NCI-H69 (cell line): ENCODE measurements around the gene PSIP1.
A peak's percentile ranks its signal among the peaks of the same experiment; 100 is the strongest.
"Not testable (repeated sequence)": the region's sequence is repeated elsewhere in the genome, so short reads cannot be mapped to it uniquely, and the experiment has no call there.

Experiments
- DNase-seq: peaks from one replicate; lab custom pipeline; 2025; lab: John Stamatoyannopoulos, UW

Gene PSIP1

DNA sequence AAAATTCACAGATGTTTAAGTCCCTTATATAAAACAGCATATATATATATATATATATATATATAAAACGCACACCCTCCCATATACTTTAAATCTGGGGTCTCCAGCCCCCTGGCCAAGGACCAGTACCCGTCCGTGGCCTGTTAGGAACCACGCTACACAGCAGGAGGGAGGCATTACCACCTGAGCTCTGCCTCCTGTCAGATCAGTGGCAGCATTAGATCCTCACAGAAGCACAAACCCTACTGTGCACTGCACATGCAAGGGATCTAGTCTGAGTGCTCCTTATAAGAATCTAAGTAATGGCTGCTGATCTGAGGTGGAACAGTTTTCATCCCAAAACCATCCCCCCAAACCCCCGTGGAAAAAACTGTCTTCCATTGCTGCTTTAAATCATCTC, 9.0 kb downstream of the PSIP1 start:
- peak; percentile 44 for DNase-seq

DNA sequence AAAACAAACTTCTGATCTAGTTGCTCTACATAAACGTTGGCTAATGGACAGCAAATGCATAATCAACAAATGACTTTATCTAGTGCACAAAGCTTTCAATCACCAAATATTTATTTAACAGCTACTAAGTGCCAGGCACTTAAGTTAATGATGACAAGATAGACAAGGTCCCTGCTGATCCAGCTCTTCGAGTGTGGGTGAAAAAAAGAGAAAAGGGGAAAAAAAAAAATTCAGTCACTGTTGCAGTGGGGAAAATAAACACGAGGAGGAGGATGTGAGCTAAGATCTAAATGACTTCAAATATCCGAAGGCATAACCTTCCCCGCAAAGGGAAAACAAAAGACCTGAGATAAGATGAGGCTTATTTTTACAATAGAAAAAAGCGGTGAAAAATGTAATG, 9.6 kb downstream of the PSIP1 start:
- peak; percentile 88 for DNase-seq

DNA sequence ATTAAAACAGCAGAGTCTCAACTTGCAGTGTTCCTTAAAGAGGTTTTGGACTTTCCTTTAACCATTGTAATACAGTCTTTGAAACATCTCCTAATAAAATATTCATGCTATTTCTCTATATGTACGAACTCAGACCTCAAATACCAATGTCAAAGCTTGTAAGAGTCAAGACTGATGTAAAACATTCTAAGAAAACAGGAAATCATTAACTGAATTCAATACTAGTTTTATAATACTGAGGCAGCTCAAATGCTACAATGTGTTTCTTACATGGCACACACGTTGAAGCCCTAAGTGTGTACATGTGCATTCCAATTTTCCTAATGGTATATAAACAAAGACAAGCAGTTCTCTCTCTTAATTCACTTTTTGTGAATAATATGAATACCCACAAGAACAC, 11.6 kb downstream of the PSIP1 start:
- no peak for DNase-seq

DNA sequence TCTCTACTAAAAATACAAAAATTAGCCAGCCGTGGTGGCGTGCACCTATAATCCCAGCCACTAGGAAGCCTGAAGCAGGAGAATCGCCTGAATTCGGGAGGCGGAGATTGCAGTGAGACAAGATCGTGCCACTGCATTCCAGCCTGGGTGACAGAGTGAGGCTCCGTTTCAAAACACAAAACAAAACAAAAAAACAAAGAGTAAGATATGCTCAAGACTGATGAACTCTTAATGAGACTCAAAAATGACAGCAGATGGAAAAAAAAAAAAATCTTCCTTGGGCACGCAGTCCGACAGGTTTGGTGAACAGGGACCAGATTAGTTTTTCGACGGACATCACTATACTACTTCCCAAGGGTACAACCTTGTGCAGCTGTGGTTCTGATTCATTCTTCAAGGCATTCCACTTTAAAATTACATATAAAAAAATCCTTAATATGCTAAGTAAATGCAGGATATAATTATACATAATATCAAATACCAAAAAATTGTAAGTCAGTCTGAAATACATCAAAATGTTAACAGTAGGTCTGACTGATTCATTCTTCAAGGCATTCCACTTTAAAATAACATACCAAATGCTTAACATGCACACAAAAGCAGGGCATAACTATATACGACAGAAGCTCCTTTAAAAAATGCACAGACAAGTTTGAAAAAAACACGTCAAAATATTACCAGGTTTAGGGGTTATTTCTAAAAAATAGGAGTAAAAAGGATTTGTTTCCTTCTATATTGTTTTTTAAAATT, 12.3 kb downstream of the PSIP1 start:
- no peak for DNase-seq

DNA sequence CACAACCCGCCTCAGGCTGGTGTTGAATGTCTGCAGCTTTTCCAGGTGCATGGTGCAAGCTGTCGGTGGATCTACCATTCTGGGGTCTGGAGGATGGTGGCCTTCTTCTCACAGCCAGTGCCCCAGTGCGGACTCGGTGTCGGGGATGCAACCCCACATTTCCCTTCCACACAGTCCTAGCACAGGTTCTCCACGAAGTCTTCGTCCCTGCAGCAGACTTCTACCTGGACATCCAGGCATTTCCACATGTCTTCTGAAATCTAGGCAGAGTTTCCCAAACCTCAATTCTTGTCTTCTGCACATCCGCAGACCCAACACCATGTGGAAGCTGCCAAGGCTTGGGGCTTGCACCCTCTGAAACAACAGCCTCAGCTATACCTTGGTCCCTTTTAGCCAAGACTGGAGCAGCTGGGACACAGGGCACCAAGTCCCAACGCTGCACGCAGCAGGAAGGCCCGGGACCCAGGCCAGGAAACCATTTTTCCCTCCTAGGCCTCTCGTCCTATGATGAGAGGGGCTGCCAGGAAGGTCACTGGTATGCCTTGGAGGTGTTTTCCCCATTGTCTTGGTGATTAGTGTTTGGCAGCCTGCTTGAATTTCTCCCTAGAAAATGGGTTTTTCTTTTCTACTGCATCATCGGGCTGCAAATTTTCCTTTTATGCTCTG, 18.2 kb downstream of the PSIP1 start:
- no peak for DNase-seq

DNA sequence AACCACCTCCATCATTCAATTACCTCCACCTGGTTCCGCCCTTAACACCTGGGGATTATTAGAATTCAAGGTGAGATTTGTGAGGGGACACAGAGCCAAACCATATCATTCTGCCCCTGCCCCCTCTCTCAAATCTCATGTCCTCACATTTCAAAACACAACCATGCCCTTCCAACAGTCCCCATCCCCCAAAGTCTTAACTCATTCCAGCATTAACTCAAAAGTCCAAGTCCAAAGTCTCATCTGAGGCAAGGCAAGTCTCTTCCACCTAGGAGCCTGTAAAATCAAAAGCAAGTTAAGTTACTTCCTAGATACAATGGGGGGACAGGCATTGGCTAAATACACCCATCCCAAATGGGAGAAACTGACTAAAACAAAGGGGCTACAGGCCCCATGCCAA, 18.8 kb downstream of the PSIP1 start:
- no peak for DNase-seq

DNA sequence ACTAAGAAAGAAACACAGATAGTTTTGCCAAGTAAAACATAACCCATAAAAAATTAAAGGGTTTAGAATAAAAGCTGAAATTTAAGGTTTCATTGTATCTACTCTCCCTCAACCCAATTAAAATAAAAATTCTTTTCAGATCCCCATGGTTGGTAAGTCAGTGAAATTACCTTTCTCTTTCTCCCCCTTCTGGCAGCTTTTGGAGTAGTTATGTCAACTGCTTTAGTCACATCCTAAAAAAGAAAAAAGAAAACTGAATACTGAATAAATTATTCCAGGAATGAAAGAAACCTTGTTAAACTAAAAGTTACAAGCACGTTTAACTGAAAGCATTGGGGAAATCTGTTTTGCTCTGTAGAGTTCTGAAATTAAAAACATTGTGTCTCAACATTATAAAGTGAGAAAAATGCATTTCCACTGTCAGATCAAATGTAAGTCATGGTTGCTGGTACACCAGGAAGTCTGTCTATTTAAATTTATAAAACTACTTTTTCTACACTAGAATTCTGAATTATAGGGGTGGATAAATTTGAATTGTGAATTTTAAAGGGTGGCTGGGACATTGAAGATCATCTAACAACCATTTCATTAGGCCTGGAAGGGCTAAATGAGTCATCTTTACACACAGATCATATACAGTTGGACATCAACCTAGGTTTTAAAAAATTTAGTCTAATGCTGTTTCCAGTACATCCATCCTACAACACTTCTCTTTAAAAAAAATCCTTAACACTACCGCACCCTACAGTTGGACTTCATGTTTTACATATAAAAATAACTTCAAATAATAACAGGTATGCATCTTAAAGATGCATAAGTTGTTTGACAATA, 24.7 kb downstream of the PSIP1 start:
- peak; percentile 61 for DNase-seq

DNA sequence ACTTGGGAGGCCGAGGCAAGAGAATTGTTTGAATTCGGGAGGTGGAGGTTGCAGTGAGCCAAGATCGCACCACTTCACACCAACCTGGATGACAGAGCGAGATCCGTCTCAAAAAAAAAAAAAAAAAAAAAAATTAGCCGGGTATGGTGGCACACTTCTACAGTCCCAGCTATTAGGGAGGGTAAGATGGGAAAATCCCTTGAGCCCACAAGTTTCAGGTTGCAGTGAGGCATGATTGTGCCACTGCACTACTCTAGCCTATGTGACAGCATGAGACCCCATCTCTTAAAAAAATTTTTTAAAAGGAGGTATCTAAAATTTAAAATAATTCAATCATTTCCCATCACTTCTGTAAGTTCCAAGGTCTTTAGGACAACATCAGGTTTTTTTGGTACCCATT, 26.0 kb downstream of the PSIP1 start:
- DNase-seq: no peak

DNA sequence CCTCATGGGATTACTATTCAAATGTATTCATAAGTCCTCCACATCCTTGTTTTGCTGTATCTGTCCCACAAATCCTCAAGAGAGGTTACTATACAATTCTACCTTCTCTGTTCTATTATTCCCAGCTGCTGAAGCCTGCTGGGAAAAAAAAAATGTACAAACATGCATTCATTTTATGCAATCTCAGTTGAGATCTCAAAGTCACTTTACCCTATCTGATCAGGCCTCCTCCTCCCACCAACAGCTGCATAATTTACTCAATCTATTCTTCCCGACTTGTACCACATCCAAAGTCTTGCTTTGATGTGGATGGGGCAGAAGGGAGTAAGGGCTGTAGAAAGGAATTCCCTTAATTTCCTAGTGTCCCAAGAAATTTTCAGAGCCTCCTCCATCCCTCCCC, 28.6 kb downstream of the PSIP1 start:
- no peak for DNase-seq

DNA sequence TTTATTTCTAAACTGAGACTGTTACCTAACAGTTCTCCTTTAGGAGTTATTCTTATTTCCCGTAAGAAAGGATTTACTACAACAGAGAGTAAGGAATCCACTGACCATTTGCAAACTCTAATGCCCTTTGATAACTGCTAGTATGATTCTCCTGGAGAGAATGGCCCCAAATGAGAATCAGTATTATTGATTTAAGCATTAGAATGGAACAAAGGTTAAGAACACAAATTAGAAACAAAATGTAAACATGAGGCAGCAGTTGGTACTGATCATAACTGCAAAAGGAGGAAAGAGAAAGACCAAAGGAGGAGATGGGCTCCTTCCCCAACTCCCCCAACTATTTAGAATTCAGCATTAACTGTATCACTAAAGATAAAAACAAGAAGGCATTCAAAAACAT, 30.7 kb downstream of the PSIP1 start:
- peak; percentile 29 for DNase-seq

DNA sequence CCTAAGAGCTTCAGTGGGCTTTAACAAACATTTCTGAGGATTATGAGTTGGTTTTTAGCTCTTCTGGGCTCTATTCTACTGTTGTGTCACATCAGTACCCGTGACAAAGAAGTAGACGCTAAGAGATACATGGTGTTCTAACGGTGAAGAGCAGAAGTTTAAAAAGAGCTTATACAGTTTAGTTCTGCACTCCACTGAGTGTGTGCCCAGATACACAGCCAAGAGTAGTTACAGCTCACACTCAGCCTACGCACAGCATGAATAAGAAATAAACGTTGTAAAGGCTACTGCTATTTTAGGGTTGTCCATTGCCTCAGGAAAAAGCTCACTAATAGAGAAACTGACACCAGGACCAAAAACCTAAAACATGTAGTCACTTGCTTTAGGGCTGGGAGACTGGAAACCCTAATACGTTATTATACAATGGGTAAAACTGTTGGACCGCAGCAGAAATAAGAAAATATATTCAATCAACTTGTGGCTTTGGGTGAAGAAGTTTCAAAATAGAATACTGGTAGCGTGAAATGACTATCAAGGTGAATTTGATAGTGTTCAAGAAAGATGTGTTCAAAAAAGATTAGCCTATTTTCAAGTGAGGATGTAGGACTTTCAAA, 34.7 kb downstream of the PSIP1 start:
- no peak for DNase-seq

DNA sequence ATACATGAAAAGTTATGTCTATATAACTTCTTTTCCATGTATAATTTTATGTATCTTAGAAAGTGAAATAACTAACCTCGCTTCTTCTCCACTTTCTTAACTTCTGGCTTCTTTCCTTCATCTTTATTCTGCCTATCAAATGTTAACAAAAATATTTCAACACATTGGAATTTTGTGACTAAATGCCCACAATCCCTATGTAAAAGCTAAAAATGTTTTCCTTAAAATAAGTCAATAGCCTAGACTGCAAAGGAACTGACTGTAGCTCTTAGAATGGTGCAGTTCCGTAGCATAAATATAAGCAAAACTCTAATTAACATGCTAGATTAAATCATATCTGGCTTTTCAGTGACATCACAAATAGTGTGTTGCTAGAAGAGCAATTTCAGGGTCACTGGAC, 40.9 kb downstream of the PSIP1 start:
- DNase-seq: peak; percentile 77

DNA sequence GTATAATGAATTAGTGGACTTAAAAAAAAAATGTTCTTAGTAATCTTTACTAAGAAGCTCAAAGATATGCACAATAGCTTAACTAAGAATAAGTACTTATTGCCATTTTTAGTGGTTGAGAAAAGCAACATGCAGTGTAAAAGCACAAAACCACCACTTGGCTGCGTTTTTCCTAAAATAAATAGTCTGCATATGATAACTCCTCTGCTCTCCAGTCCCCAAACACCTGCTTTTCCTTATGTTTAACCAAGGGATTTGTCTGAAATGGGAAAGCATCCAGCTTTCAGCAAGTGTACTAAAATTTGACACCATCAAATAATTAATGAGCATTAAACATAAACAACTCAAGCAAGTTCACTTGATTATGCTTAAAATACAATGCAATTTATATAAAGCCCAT, 41.4 kb downstream of the PSIP1 start:
- peak; percentile 94 for DNase-seq

DNA sequence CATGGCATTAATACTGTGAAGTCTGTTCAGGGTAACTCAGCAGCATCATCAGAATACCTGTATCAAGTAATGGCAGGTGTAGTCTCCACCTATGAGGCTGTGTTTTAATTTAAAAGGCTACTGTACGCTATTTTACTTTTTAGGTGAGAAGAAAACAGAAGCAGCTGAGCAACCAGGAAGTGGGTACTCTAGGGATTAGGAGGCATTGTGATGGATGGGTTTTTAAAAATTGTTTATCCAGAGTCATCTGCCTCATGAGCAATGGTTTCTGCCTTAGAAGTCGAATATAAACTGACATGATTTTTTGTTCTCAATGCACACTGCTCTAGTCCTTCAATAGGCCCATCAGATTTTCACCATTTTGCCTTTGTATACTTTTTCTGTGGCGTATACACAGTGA, 42.6 kb downstream of the PSIP1 start:
- DNase-seq: peak; percentile 85

DNA sequence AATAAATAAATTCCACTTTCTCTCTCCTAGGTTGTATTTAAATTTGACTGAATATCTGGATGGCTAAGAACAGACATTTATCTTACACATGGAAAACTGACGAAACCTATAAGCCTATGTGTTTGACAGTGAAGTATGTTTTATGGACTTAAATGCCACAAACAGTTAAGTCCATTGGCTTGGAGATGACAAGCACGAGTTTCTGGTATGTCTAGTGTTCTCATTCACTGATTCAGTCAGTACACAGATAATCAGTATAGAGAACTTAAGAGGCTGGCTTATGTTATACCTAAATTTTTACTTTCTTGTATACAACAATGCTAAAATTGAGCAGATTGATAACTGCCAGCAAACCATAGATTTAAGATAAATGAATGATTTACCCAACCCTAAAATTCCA, 49.2 kb downstream of the PSIP1 start:
- no peak for DNase-seq

DNA sequence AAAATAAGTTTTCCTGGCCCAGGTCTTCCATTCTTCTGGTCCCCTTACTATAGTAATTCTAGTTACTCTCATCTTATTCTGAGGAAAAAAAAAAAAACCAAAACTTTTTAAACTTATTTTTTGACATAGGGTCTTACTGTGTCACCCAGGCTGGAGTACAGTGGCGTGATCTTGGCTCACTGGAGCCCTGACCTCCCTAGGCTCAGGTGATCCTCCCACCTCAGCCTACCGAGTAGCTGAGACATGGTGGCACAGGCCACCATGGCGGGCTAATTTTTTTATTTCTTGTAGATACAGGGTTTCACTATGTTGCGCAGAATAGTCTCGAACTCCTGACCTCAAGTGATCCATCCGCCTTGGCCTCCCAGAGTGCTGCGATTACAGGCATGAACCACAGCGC, 49.7 kb downstream of the PSIP1 start:
- DNase-seq: no peak

DNA sequence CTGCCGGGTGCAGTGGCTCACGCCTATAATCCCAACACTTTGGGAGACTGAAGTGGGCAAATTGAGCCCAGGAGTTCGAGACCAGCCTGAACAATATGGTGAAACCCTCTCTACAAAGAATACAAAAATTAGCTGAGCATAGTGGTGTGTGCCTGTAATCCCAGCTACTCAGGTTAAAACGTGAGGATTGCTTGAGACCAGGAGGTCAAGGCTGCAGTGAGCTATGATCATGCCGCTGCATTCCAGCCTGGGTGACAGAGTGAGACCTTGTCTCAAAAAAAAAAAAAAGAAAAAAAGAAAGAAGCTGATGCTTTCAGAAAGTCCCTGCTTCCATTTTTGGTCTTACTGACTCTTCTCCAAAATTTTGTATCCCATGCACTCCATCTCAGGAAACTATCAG, 56.8 kb downstream of the PSIP1 start:
- no peak for DNase-seq

DNA sequence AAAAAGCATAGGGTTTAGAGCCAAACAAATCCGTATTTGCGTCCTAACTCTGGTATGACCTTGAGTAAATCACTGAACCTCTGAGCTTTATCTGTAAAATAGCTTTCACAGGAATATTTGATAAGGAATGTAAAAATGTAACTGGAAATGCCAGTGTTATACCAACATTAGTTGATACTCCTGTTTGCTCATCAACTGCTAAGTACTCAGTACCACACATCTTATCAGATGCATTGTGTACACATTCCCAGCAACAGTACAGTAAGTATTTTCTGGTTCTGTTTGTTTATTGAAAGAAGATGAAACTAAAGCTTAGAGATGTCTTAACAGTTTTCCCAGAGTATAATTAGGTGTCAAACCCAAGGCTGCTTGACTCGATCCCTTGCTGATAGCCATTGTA, 66.6 kb downstream of the PSIP1 start:
- DNase-seq: no peak

DNA sequence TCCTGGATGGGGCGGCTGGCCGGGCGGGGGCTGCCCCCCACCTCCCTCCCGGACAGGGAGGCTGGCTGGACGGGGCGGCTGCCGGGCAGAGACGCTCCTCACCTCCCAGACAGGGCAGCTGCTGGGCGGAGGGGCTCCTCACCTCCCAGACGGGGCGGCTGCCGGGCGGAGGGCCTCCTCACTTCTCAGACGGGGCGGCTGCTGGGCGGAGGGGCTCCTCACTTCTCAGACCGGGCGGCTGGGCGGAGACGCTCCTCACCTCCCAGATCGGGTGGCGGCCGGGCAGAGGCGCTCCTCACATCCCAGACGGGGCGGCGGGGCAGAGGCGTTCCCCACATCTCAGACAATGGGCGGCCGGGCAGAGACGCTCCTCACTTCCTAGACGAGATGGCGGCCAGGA, 68.5 kb downstream of the PSIP1 start:
- not testable (repeated sequence) for DNase-seq

DNA sequence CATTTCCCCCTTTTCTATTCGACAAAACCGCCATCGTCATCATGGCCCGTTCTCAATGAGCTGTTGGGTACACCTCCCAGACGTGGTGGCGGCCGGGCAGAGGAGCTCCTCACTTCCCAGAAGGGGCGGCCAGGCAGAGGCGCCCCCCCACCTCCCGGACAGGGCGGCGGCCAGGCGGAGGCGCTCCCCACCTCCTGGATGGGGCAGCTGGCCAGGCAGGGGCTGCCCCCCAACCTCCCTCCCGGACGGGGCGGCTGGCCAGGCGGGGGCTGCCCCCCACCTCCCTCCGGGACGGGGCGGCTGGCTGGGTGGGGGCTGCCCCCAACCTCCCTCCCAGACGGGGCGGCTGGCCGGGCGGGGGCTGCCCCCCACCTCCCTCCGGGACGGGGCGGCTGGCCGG, 68.9 kb downstream of the PSIP1 start:
- not testable (repeated sequence) for DNase-seq

DNA sequence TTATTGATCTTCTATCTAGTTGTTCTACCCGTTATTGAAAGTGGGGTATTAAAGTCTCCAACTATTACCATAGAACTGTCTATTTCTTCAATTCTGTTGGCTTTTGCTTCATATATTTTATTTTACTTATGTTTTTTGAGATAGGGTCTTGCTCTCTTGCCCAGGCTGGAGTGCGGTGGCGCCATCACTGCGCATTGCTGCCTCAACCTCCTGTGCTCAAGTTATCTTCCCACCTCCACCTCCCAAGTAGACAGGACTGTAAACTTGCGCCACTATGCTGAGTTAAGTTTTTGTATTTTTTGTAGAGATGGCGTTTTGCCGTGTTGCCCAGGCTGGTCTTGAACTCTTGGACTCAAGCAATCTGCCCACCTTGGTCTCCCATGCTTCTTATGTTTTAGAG, 71.9 kb downstream of the PSIP1 start:
- no peak for DNase-seq

DNA sequence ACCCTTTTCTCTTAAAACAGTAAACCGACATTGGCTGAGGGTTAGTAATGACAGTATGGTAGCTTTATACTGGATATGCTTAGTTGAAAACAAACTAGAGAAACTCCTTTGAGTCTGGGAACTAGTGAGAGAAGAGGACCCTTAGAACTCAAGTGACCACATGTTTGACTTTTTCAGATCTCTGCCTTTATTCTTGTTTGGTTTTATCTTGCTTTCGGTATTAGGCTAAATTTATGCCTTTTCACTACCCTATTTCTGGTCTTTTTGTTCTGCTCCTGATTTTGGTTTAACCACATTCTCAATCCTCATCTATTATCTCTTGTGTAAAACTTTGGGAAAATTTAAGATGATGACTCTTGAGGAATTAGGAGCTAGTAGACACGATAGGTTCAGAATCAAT, 77.1 kb downstream of the PSIP1 start:
- no peak for DNase-seq

DNA sequence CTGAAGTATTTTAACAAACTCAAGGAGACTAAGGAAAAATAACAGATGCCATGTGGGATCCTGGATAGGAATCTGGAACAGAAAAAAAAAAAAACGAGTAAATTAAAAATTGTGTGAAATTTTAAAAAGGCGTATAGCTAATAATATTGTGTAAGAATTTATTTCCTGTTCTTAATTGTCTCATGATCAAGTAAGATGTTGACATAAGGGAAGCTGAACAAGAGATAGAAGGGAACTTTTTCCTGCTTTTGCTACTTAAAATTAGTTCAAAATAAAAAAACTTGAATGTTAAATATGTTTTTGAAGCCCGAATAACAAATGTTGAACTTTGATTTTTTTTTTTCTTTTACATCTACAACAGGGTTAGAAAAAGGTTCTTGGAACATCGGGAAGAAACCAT, 77.6 kb downstream of the PSIP1 start:
- DNase-seq: no peak
